DMS53 treated with DMSO at 0.1 percent for 48 hours (cell line): Measurements from ENCODE around the gene TICRR.

Experiments
- DNase-seq: peaks from one replicate; lab custom pipeline; 2025; ENCODE audit not compliant: unreplicated experiment; lab: John Stamatoyannopoulos, UW

Gene TICRR

GRCh38 chr15:89671687-89672086 is 96.4 kb downstream of the TICRR start:
- no peak for DNase-seq

- DNase-seq = no peak
Observed at GRCh38 chr15:89672221-89673164, 97.2 kb downstream of the TICRR start.

GRCh38 chr15:89673165-89673512 is 97.9 kb downstream of the TICRR start:
- no peak for DNase-seq

DNA sequence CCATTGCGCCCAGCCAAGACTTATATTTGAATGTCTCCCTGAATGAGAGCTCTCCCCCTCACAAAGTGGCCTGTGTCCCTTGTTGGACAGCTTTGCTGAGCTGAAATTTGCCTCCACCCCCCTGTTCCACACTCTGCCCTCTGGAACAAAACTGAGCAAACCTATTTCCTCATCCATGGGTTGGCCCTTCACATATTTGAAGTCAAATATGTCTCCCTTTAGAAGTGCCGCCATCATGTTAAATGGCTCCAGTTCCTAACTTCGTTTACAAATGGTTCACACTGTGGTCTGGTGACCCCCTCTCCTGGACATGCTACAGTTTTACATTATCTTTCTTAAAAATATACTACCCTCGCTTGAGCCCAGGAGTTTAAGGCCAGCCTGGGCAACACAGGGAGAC is 99.3 kb downstream of the TICRR start:
- DNase-seq = no peak

GRCh38 chr15:89675606-89676005 is 100.3 kb downstream of the TICRR start:
- DNase-seq = no peak

- no peak for DNase-seq
Observed at GRCh38 chr15:89677381-89677780, 102.1 kb downstream of the TICRR start.
